ENCODE results near the gene GPR156. TPM values are rescaled to one million over a fixed set of nuclear protein-coding genes. Genes with fewer than 3 reads are reported as not detected.

Gene GPR156
- total RNA-seq, 1 donor from 2014 or later = 11.7 TPM

- TF ChIP-seq, protein P1, sequence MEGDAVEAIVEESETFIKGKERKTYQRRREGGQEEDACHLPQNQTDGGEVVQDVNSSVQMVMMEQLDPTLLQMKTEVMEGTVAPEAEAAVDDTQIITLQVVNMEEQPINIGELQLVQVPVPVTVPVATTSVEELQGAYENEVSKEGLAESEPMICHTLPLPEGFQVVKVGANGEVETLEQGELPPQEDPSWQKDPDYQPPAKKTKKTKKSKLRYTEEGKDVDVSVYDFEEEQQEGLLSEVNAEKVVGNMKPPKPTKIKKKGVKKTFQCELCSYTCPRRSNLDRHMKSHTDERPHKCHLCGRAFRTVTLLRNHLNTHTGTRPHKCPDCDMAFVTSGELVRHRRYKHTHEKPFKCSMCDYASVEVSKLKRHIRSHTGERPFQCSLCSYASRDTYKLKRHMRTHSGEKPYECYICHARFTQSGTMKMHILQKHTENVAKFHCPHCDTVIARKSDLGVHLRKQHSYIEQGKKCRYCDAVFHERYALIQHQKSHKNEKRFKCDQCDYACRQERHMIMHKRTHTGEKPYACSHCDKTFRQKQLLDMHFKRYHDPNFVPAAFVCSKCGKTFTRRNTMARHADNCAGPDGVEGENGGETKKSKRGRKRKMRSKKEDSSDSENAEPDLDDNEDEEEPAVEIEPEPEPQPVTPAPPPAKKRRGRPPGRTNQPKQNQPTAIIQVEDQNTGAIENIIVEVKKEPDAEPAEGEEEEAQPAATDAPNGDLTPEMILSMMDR (IDR thresholded peaks at IDR 0.05; ENCODE audit: unreplicated experiment) = no peak
- Mint-ChIP-seq H3K36me3 (peaks cover 22% of the 10 kb centered on the region), H3K4me1 (no peaks in the 10 kb centered on the region), H3K9me3 (no peaks in the 10 kb centered on the region), H3K27me3 (ENCODE audit: low read depth) (no peaks in the 10 kb centered on the region), H3K27ac (no peak overlapping the region), H3K4me3 (no peak overlapping the region)
- no peak for DNase-seq (ENCODE audit: low spot score in 2 of 2, unreplicated experiment in 2 of 2)
These were observed 117.0 kb downstream of the GPR156 start for GRCh38 chr3:120168038-120168437.

GRCh38 chr3:120167488-120167887, 117.5 kb downstream of the GPR156 start:
- Mint-ChIP-seq H3K4me3 (no peak overlapping the region), H3K27ac (no peak overlapping the region), H3K9me3 (no peaks in the 10 kb centered on the region), H3K36me3 (peaks cover 18% of the 10 kb centered on the region), H3K4me1 (no peaks in the 10 kb centered on the region), H3K27me3 (ENCODE audit: low read depth) (no peaks in the 10 kb centered on the region)
- no peak for DNase-seq (ENCODE audit: low spot score in 2 of 2, unreplicated experiment in 2 of 2)
- TF ChIP-seq, protein P1 (IDR thresholded peaks at IDR 0.05; ENCODE audit: unreplicated experiment) = no peak

- H3K9me3 Mint-ChIP-seq = no peaks in the 10 kb centered on the region
- no peak overlapping the region for H3K27ac Mint-ChIP-seq
- TF ChIP-seq, protein P1 (IDR thresholded peaks at IDR 0.05; ENCODE audit: unreplicated experiment) = no peak
- no peaks in the 10 kb centered on the region for H3K27me3 Mint-ChIP-seq (ENCODE audit: low read depth)
- H3K4me1 Mint-ChIP-seq = peaks cover 5% of the 10 kb centered on the region
- H3K36me3 Mint-ChIP-seq = peaks cover 7% of the 10 kb centered on the region
- no peak for DNase-seq (ENCODE audit: low spot score in 2 of 2, unreplicated experiment in 2 of 2)
- H3K4me3 Mint-ChIP-seq = no peak overlapping the region
These were observed 121.2 kb downstream of the GPR156 start for GRCh38 chr3:120163816-120164215.

DNA sequence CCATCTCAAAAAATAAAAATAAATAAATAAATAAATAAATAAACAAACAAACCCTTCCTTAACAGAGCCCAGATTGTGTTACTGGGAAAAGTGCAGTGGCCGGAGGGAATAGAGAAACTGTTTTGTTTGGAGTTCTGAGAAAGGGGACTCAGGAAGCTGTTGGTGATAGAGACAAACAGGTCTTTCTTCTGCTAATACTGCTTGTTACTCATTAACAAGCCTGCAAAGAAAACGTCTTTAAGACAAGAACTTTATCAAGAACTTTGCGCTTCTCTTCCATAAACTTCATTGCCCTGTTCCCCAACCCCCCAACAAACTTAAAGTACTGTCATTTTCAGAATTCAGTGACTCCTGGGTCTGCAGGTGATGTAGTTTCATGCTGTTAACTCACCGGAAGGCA, 122.0 kb downstream of the GPR156 start:
- no peak for DNase-seq (ENCODE audit: low spot score in 2 of 2, unreplicated experiment in 2 of 2)
- H3K36me3 Mint-ChIP-seq = peaks cover 7% of the 10 kb centered on the region
- no peak overlapping the region for H3K4me3 Mint-ChIP-seq
- no peaks in the 10 kb centered on the region for H3K27me3 Mint-ChIP-seq (ENCODE audit: low read depth)
- peaks cover 9% of the 10 kb centered on the region for H3K4me1 Mint-ChIP-seq
- H3K27ac Mint-ChIP-seq = no peak overlapping the region
- H3K9me3 Mint-ChIP-seq = no peaks in the 10 kb centered on the region
- TF ChIP-seq, protein P1 (IDR thresholded peaks at IDR 0.05; ENCODE audit: unreplicated experiment) = no peak

DNA sequence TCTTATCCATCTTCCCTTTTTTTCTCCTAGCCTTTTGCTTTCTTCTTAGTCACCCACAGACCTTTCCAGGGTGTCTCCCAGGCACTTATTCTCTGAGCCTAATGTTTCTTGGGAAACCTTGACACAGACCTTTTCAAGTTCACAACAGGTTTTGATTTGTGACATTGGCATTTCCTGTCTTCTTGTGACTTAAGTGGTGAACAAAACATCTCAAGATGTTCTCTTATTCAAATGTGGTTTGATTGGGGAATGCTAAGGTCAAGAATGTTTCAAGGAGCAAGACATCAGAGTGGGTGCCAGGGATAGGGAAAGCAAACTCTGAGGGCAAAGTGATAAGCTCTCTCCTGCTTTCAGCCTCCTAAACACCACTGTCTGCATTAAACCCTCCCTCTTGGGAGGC, 122.6 kb downstream of the GPR156 start:
- DNase-seq (ENCODE audit: low spot score in 2 of 2, unreplicated experiment in 2 of 2) = no peak
- H3K27me3 Mint-ChIP-seq (ENCODE audit: low read depth) = no peaks in the 10 kb centered on the region
- H3K36me3 Mint-ChIP-seq = peaks cover 7% of the 10 kb centered on the region
- no peak overlapping the region for H3K27ac Mint-ChIP-seq
- no peaks in the 10 kb centered on the region for H3K9me3 Mint-ChIP-seq
- TF ChIP-seq, protein P1 (IDR thresholded peaks at IDR 0.05; ENCODE audit: unreplicated experiment) = no peak
- no peak overlapping the region for H3K4me3 Mint-ChIP-seq
- peaks cover 9% of the 10 kb centered on the region for H3K4me1 Mint-ChIP-seq

DNA sequence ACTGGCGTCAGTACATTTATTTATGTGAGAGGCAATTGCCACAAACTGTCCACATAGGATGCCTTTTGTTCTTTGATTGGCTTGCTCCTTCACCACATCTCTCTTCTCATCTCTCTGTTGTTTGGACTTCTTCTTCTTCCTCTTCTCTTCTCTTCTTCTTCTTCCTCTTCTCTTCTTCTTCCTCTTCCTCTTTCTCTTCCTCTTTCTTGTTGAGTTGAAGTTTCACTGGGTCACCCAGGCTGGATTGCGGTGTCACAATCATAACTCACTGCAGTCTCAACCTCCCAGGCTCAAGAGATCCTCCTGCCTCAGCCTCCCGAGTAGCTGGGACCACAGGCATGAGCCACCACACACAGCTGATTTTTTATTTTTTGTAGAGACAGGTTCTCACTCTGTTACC, 123.1 kb downstream of the GPR156 start:
- TF ChIP-seq, protein P1 (IDR thresholded peaks at IDR 0.05; ENCODE audit: unreplicated experiment) = no peak
- peaks cover 4% of the 10 kb centered on the region for H3K9me3 Mint-ChIP-seq
- no peak overlapping the region for H3K27ac Mint-ChIP-seq
- H3K4me1 Mint-ChIP-seq = peaks cover 9% of the 10 kb centered on the region
- peaks cover 7% of the 10 kb centered on the region for H3K36me3 Mint-ChIP-seq
- H3K4me3 Mint-ChIP-seq = no peak overlapping the region
- H3K27me3 Mint-ChIP-seq (ENCODE audit: low read depth) = no peaks in the 10 kb centered on the region
- DNase-seq (ENCODE audit: low spot score in 2 of 2, unreplicated experiment in 2 of 2) = no peak

All from mesothelial cell of epicardium (in vitro differentiated cells).